Measurements from ENCODE around the gene SREBF2.
"Not testable (repeated sequence)": the region's sequence is repeated elsewhere in the genome, so short reads cannot be mapped to it uniquely, and the experiment has no call there.

The SREBF2 gene

DNA sequence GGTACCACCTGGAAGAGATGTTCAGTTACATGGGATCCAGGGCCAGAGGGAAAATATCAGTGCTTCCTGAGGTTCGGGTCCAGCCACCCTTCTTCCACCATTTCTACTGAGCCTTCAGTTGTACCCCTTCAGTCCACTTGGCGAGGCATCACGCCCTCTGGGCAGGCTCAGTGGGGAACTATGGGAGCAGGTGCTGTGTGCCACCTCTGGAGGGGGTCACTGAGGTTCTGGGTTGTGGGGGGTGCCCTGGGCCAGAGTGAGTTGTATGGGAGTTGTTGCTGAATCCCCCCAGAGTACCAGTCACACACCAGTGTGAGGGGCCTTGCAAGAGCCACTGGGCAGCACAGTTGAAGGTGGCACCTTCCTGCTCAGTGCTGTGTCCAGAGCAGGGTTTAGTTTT lies 2.7 kb upstream of the SREBF2 start:
- Mint-ChIP-seq H3K27me3 (no peaks in the 10 kb centered on the region), H3K27ac (peak overlapping the region; percentile 99), H3K9me3 (no peaks in the 10 kb centered on the region), H3K36me3 (peaks cover 18% of the 10 kb centered on the region), H3K4me3 (no peak overlapping the region), H3K4me1 (peaks cover 38% of the 10 kb centered on the region)
- no peak for ATAC-seq

DNA sequence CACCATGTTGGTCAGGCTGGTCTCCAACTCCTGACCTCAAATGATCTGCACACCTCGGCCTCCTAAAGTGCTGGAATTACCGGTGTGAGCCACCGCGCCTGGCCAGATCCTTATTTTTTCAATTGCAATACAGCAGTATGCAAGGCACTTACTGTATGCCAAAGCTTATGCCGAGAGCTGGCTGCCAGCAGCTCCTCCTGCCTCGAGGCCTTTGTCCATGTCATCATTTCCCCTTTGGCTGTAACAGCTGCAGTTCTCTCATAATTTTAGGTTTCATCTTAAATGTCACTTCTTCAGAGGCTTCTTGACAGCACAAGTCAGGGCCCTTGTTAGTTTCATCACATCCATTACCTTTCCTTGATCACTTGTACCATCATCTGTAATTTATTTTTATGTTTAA lies 1.5 kb upstream of the SREBF2 start:
- H3K27me3 Mint-ChIP-seq, result no peaks in the 10 kb centered on the region
- H3K9me3 Mint-ChIP-seq, result no peaks in the 10 kb centered on the region
- H3K27ac Mint-ChIP-seq, result peak overlapping the region; percentile 99
- no peak for ATAC-seq
- H3K4me3 Mint-ChIP-seq, result peak overlapping the region; percentile 22
- H3K36me3 Mint-ChIP-seq, result peaks cover 20% of the 10 kb centered on the region
- peaks cover 45% of the 10 kb centered on the region for H3K4me1 Mint-ChIP-seq

DNA sequence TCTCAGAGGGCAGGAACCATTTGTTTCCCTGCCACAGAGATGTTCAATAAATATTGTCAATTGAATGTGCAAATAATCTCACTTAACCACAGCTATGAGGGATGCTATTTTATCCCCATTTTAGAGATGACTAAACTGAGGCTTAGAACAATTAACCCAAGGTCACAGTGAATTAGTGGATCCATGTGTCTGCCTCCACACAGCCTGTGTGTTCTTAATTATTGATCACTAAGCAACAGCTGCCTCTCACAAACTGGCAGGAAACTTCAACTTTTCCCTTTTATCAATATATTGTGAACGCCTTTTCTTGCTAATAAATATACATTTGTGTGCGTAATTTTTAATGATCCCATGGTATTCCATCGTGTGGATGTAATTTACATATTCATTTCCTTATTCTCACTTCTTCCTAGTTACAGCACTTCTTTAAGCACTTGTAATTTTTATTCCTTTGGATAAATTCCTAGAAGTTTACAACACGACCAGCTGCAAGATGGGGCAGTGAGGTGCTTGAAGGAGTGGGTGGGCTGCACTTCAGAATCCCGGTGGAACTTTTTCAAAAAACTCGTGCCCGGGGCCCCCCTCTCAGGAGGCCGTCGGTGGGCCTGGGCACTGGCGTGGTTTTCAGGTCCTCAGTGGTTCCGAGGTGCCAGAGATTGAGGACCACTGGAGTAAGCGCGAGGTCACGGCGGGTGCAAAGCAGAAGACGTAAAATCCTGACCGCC lies 915 bp upstream of the SREBF2 start:
- Mint-ChIP-seq H3K27me3 (no peaks in the 10 kb centered on the region), H3K36me3 (peaks cover 26% of the 10 kb centered on the region), H3K9me3 (no peaks in the 10 kb centered on the region), H3K4me1 (peaks cover 51% of the 10 kb centered on the region), H3K27ac (peak overlapping the region; percentile 99), H3K4me3 (peak overlapping the region; percentile 87)
- no peak for ATAC-seq

DNA sequence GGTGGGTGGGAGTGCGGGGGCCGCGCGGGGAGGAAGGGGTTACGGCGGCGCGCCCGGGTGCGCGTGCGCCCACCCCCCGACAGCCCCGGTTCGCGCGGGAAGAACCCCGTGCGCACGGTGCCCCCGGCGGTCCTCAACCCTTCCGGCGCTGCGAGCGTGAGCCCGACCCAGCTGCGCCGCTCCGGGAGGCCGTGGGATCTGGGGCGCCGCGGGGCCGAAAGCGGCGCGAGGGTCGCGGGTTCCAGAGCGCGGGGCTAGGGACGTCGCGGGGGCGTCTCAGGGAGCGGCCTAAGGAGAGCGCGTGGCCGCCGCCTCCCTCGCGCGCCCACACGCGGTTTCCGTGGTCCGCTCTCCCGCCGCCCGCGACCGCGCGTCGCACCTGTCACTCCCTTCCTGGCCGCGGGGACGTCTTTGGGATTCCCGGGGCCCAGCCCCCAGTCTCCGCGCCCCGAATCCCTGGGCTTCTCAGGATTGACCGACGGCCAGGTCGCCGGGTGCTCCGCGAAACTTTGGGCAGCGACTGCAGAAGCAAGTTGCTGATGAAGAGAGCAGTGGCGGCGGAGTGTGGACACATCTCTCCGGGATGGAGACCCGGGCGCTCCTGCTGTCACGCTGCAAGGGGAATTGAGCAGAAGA lies 582 bp downstream of the SREBF2 start:
- Mint-ChIP-seq H3K4me3 (peak overlapping the region; percentile 87), H3K4me1 (peaks cover 54% of the 10 kb centered on the region), H3K27me3 (no peaks in the 10 kb centered on the region), H3K27ac (peak overlapping the region; percentile 99), H3K9me3 (no peaks in the 10 kb centered on the region), H3K36me3 (peaks cover 34% of the 10 kb centered on the region)
- ATAC-seq, result peak; percentile 50

DNA sequence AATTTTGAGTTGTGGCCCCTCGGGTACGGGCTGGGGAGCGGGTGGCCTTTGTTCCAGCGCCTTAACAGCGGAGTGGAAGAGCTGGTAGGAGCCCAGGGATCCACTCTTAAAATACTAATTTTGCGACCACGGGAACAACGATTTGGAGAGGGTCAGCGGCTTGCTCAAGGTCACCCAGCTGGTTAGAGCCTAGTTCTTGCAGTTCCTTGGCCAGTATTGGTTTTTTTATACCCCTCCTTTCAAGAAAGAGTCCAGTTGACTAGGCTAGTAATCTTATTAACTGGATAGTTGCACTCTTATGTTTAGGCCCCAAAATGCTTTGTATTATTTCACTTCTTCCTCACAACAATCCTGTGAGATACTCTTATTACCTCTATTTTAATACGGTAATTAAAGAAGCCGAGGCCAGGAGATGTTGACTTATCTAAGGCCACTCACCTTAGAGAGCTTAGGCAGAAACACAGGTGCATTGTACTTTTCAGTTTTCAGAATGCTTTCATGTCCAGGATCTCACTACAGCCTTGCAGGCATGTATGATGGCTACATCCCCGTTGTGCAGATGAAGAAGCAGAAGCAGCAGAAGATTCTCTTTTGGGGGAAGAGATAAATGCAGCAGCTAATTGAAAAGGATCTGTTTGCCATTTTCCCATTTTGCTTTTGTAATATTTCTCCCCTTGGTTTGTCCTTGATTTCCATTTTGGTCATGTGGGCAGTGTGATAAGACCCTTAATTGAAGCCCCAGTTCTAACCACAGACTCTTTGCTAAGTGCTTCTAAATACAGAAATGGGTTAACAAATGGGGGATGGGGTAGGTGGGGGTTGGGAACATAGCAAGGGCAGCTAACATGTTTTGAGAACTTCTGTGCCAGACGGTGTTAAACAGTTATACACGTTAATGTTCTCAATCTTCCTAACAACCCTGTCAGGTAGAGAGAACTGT lies 1.4 kb downstream of the SREBF2 start:
- H3K4me1 Mint-ChIP-seq, result peaks cover 57% of the 10 kb centered on the region
- no peaks in the 10 kb centered on the region for H3K9me3 Mint-ChIP-seq
- ATAC-seq, result no peak
- no peaks in the 10 kb centered on the region for H3K27me3 Mint-ChIP-seq
- peak overlapping the region; percentile 87 for H3K4me3 Mint-ChIP-seq
- peak overlapping the region; percentile 99 for H3K27ac Mint-ChIP-seq
- H3K36me3 Mint-ChIP-seq, result peaks cover 42% of the 10 kb centered on the region

DNA sequence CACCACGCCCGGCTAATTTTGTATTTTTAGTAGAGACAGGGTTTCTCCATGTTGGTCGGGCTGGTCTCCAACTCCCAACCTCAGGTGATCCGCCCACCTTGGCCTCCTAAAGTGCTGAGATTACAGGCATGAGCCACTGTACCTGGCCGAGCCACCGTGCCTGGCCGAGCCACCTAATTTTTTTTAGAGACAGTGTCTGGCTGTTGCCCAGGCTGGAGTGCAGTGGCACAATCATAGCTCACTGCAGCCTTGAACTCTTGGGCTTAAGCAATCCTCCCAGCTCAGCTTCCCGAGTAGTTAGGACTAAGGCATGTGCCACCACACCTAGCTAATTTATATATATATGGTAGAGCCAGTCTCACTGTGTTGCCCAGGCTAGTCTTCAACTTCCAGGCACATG lies 2.6 kb downstream of the SREBF2 start:
- Mint-ChIP-seq H3K36me3 (peaks cover 51% of the 10 kb centered on the region), H3K27ac (peak overlapping the region; percentile 53), H3K4me1 (peaks cover 56% of the 10 kb centered on the region)
- H3K9me3 Mint-ChIP-seq, H3K4me3 Mint-ChIP-seq, ATAC-seq, H3K27me3 Mint-ChIP-seq: not testable (repeated sequence)

GRCh38 chr22:41836551-41836950 lies 3.6 kb downstream of the SREBF2 start:
- no peak for ATAC-seq

GRCh38 chr22:41838842-41839618 lies 6.1 kb downstream of the SREBF2 start:
- H3K4me1 Mint-ChIP-seq, result peaks cover 69% of the 10 kb centered on the region
- peak overlapping the region; percentile 26 for H3K4me3 Mint-ChIP-seq
- ATAC-seq, result no peak
- no peaks in the 10 kb centered on the region for H3K9me3 Mint-ChIP-seq
- peak overlapping the region; percentile 18 for H3K27ac Mint-ChIP-seq
- H3K36me3 Mint-ChIP-seq, result peaks cover 58% of the 10 kb centered on the region
- H3K27me3 Mint-ChIP-seq, result no peaks in the 10 kb centered on the region

More at GRCh38 chr22:41836551-41836950, 3.6 kb downstream of the SREBF2 start:
- peaks cover 60% of the 10 kb centered on the region for H3K4me1 Mint-ChIP-seq
- no peak overlapping the region for H3K4me3 Mint-ChIP-seq
- H3K36me3 Mint-ChIP-seq, result peaks cover 58% of the 10 kb centered on the region
- H3K9me3 Mint-ChIP-seq, result no peaks in the 10 kb centered on the region
- peak overlapping the region; percentile 53 for H3K27ac Mint-ChIP-seq
- no peaks in the 10 kb centered on the region for H3K27me3 Mint-ChIP-seq

GRCh38 chr22:41840216-41840615 lies 7.3 kb downstream of the SREBF2 start:
- Mint-ChIP-seq H3K36me3 (peaks cover 52% of the 10 kb centered on the region), H3K27me3 (no peaks in the 10 kb centered on the region), H3K27ac (peak overlapping the region; percentile 69), H3K4me1 (peaks cover 79% of the 10 kb centered on the region), H3K9me3 (no peaks in the 10 kb centered on the region), H3K4me3 (peak overlapping the region; percentile 44)
- peak; percentile 43 for ATAC-seq

GRCh38 chr22:41841085-41841712 lies 8.3 kb downstream of the SREBF2 start:
- Mint-ChIP-seq H3K36me3 (peaks cover 51% of the 10 kb centered on the region), H3K4me1 (peaks cover 84% of the 10 kb centered on the region), H3K27me3 (no peaks in the 10 kb centered on the region), H3K9me3 (no peaks in the 10 kb centered on the region), H3K4me3 (peak overlapping the region; percentile 14), H3K27ac (peak overlapping the region; percentile 69)
- ATAC-seq, result no peak

DNA sequence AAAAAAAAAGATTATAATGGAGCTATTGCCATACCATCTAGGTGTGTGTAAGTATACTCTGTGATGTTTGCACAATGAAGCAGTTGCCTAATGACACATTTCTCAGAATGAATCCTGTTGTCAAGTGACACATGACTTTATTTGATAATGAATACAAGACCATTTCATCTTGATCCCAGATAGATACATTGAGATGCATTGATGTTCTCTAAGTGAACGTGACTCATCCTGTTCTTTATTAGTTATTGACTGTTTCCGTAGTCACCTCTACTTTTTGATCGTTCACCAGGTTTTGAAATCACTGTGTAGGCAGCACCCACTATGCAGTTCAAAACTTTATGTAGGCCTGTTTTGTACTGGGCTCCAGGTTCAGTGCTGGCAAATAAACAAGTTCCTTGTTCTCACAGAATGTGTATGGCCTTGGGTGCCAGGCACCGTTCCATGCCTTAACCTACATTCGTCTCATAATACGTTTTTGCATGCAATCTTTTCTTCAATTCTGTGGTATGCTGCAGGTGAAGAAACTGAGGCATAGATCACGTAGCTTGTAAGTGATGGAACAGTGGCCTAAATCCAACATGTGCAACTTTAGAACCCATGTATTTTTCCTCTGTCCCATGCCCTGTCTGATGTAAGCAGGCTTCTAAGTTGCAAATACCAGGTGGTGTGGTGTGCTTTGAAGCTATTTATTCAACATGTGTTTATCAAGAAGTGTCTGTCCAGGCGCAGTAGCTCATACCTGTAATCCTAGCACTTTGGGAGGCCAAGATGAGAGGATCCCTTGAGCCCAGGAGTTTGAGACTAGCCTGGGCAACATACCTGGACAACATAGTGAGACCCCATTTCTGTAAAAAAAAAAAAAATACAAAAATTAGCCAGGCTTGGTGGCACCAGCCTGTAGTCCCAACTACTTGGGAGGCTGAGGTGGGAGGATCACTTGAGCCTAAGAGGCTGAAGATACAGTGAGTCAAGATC lies 10.4 kb downstream of the SREBF2 start:
- Mint-ChIP-seq H3K4me1 (peaks cover 86% of the 10 kb centered on the region), H3K27ac (peak overlapping the region; percentile 22), H3K4me3 (no peak overlapping the region), H3K27me3 (no peaks in the 10 kb centered on the region), H3K9me3 (no peaks in the 10 kb centered on the region), H3K36me3 (peaks cover 46% of the 10 kb centered on the region)
- ATAC-seq, result no peak

DNA sequence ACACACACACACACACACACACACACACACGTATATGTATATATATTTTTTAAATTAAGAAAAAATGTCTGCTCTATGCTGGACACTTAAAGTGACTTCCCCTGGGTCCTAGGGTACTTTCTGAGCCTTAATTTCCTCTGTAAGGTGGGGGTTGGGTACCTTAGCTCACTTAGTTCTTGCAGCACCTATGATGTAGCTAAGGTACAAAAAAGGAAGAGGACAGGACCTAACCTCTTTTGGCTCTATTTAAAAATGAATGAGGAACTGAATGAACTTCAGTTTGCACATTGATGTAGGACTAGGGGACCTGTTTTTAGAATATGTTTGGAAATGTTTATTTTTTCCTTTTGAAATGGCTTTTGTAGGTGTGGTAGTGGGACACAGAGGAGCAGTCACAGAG lies 11.1 kb downstream of the SREBF2 start:
- peak overlapping the region; percentile 31 for H3K27ac Mint-ChIP-seq
- no peaks in the 10 kb centered on the region for H3K9me3 Mint-ChIP-seq
- H3K4me1 Mint-ChIP-seq, result peaks cover 84% of the 10 kb centered on the region
- ATAC-seq, result peak; percentile 54
- H3K27me3 Mint-ChIP-seq, result no peaks in the 10 kb centered on the region
- H3K36me3 Mint-ChIP-seq, result peaks cover 38% of the 10 kb centered on the region
- H3K4me3 Mint-ChIP-seq, result no peak overlapping the region

GRCh38 chr22:41844513-41844912 lies 11.6 kb downstream of the SREBF2 start:
- Mint-ChIP-seq H3K27me3 (no peaks in the 10 kb centered on the region), H3K27ac (peak overlapping the region; percentile 31), H3K36me3 (peaks cover 33% of the 10 kb centered on the region), H3K9me3 (no peaks in the 10 kb centered on the region), H3K4me3 (no peak overlapping the region), H3K4me1 (peaks cover 79% of the 10 kb centered on the region)
- ATAC-seq, result no peak

Measured in stimulated activated memory B cell treated with anti-CD40 and anti-IgM and Interleukin-4, amounts not matched to agents 10 μg/mL and 1 μg/mL and 100 μg/mL, for 72 hours (primary cell).